Kasumi-1 (cell line): ENCODE measurements around the gene SIRPG.

Source experiments
- DNase-seq, 2 experiments: peaks; one replicate each; lab custom pipeline; 2025; lab: John Stamatoyannopoulos, UW

SIRPG gene

DNA sequence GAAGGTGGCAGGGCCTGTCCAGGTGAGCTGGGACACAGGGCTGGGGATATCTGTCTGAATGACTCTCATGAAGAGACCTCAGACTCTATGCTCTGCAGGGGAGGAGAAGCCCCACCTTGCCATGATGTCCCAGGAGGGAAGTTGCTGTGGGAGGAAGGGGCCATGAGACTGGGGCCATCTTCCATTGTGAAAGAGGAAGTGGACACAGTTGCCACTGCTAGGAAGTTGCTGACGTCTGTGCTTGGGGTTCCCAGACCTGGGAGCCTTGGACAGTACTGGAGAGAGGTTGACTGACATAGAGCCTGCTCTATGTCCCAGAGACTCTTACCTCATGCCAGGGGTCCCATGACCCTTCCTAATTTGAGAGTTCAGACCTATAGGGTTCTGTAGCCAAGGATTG, 62.2 kb downstream of the SIRPG start:
- peak; percentile 14 to 35 for DNase-seq

DNA sequence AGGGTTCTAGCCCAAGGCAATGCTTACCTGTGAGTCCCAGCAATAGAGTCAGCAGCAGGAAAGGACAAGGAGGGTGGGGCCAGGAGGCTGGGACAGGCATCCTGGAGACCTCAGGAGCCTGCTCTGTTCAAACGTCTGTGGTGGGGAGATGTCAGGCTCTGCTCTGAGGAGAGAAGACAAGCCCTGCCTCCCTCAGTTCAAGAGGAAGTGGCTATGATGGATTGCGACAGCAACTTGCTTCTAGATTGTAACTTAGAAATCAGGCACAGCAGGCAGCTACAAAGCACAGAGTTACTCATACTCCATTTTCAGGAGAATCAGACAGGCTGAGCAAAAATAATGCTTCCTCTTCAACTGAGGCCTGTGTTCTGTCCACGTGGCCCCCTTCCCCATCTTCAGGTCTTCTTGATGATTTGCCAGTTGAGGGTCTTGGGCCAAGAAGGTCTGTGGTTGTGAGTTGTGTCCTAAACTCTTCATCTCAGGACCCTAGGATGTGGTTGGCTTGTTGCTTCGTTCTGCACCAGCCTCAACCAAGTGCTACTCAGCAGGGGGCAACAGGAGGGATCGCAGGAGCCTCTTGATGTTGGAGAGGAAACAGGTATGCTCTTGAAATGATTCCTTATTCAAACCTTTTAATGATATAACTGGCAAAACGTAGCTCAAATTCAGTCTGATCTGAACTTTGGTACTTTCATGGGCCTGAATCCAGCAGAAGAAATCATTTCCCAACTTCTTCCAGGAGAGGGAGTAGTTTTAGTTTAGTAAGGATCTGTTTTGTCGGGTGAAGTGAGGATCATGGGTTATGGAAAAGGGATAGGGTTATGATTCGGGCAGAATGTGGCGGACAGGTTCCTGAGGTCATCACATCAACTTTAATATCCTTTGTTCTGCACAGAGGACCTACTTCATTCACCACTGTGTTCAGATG, 68.8 kb downstream of the SIRPG start:
- peak; percentile 79 to 87 for DNase-seq

DNA sequence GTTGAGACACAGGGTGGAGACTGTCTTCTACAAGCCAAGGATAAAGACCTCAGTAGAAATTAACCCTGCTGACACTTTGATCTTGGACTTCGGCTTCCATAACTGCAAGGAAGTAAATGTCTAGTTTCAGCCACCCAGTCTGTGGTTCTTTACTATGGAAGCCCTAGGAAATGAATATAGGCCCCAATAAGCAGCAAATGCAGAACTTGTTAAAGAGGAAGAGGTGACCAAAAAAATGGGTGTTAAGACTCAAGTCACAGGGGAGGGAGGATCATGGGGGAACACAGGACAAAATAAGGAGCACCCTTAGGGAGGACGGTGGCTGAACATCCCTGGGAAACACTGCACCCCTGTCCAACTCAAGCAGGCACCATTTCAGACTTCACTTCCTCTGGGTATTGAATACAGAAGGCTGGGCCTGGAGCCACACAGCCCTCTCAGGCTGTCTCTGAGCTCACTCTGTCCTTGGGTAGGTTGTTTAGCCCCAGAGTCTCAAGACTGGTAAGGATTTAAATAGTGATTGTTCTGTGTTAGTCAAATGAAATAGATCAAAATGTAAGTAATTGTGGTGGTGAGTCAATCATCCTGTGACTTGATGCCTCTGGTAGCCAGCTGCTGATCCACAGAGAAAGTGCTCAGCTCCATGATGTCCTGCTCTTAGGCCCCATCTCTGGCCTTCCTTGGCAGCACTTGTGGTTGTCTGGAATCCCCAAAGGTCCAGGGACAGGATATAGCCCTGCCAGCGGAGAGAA, 69.6 kb downstream of the SIRPG start:
- peak; percentile 19 to 31 for DNase-seq

DNA sequence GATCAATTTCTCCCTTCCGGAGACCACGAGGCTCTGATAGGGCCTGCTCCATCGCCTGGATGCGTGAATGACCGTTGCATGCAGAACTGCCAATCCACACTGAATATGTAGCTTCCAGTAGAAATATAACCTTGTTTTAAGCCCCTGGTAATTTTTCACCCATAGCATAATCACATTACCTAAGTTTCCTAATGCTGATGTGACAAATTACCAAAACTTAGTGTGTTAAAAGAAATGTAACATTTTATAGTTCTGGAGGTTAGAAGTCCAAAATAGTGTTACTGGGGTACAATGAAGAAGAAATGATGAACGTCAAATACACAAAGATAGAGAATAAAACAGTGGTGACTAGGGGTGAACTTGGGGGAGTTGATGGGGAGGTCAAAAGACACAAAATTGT, 78.1 kb downstream of the SIRPG start:
- no peak for DNase-seq
